ENCODE measurements around the gene CDCA5. TPM values are rescaled to one million over a fixed set of nuclear protein-coding genes. Genes with fewer than 3 reads are reported as not detected.
A peak's percentile ranks its signal among the peaks of the same experiment; 100 is the strongest.

The CDCA5 gene
- total RNA-seq, 1 experiment from 2014 or later, result 119 TPM

GRCh38 chr11:65110354-65110861, 26.6 kb upstream of the CDCA5 start:
- ChIA-PET CTCF (interaction anchor here (0.5 to 1.3 kb wide), 6 partner anchors 11 to 1260 kb away, joined by 3 to 15 read pairs (median 5); partner anchors contain the start of genes FAU and MRPL49), POLR2A (ENCODE audit: low non-redundant PET) (interaction anchor here (0.6 kb wide), 1 partner anchor 11 kb away, joined by 3 read pairs; no protein-coding TSS in a partner anchor)
- H3K4me1 ChIP-seq (ENCODE audit: insufficient read depth, low read length, poor library complexity, severe bottlenecking), result peaks cover 17% of the 10 kb centered on the region
- H3K27me3 ChIP-seq (replicated peaks; ENCODE audit: insufficient read depth, low read depth, low read length, poor library complexity), result no peaks in the 10 kb centered on the region
- H3K36me3 ChIP-seq (ENCODE audit: insufficient read depth, low read length, poor library complexity, severe bottlenecking), result no peaks in the 10 kb centered on the region
- no peaks in the 10 kb centered on the region for H3K9me3 ChIP-seq (ENCODE audit: low read depth, low read length, poor library complexity, severe bottlenecking)
- intact Hi-C loops (cut with micrococcal nuclease; ENCODE audit: unreplicated experiment), result loop anchor here (2.0 to 10.0 kb wide), 2 partner anchors 326 to 400 kb away; no protein-coding TSS in a partner anchor
- H3K27ac ChIP-seq (ENCODE audit: low read depth, low read length, poor library complexity, severe bottlenecking), result peak overlapping the region; percentile 47
- no TSS peak for BruUV-seq (replicated peaks)
- no peak overlapping the region for H3K4me3 ChIP-seq (ENCODE audit: low read depth, low read length, poor library complexity, severe bottlenecking)
- TF ChIP-seq CTCF (conservative IDR thresholded peaks at IDR 0.05; ENCODE audit: low read depth, low read length) (peak; percentile 96), EZH2 (IDR thresholded peaks at IDR 0.05; ENCODE audit: borderline replicate concordance, low read depth, low read length, poor library complexity, severe bottlenecking) (no peak)
- peak; percentile 93 for DNase-seq (ENCODE audit: low spot score)

GRCh38 chr11:65109231-65110198, 25.7 kb upstream of the CDCA5 start:
- DNase-seq (ENCODE audit: low spot score), result no peak
- POLR2A ChIA-PET (ENCODE audit: low non-redundant PET), result no interaction called here
- H3K36me3 ChIP-seq (ENCODE audit: insufficient read depth, low read length, poor library complexity, severe bottlenecking), result no peaks in the 10 kb centered on the region
- TF ChIP-seq CTCF (conservative IDR thresholded peaks at IDR 0.05; ENCODE audit: low read depth, low read length) (no peak), EZH2 (IDR thresholded peaks at IDR 0.05; ENCODE audit: borderline replicate concordance, low read depth, low read length, poor library complexity, severe bottlenecking) (no peak)
- H3K4me3 ChIP-seq (ENCODE audit: low read depth, low read length, poor library complexity, severe bottlenecking), result no peak overlapping the region
- BruUV-seq (replicated peaks), result no TSS peak
- intact Hi-C loops (cut with micrococcal nuclease; ENCODE audit: unreplicated experiment), result loop anchor here (2.0 to 10.0 kb wide), 2 partner anchors 325 to 401 kb away; no protein-coding TSS in a partner anchor
- CTCF ChIA-PET, result interaction anchor here (1.3 kb wide), 2 partner anchors 10 to 12 kb away, joined by 7 to 11 read pairs; partner anchors contain the start of genes FAU and MRPL49
- no peak overlapping the region for H3K27ac ChIP-seq (ENCODE audit: low read depth, low read length, poor library complexity, severe bottlenecking)
- H3K9me3 ChIP-seq (ENCODE audit: low read depth, low read length, poor library complexity, severe bottlenecking), result no peaks in the 10 kb centered on the region
- no peaks in the 10 kb centered on the region for H3K27me3 ChIP-seq (replicated peaks; ENCODE audit: insufficient read depth, low read depth, low read length, poor library complexity)
- peaks cover 17% of the 10 kb centered on the region for H3K4me1 ChIP-seq (ENCODE audit: insufficient read depth, low read length, poor library complexity, severe bottlenecking)

- ChIA-PET POLR2A (ENCODE audit: low non-redundant PET) (no interaction called here), CTCF (no interaction called here)
- intact Hi-C loops (cut with micrococcal nuclease; ENCODE audit: unreplicated experiment), result no loop called here
- no peaks in the 10 kb centered on the region for H3K36me3 ChIP-seq (ENCODE audit: insufficient read depth, low read length, poor library complexity, severe bottlenecking)
- no peaks in the 10 kb centered on the region for H3K27me3 ChIP-seq (replicated peaks; ENCODE audit: insufficient read depth, low read depth, low read length, poor library complexity)
- DNase-seq (ENCODE audit: low spot score), result no peak
- no peak overlapping the region for H3K4me3 ChIP-seq (ENCODE audit: low read depth, low read length, poor library complexity, severe bottlenecking)
- no peak for TF ChIP-seq CTCF (conservative IDR thresholded peaks at IDR 0.05; ENCODE audit: low read depth, low read length)
- TF ChIP-seq EZH2 (IDR thresholded peaks at IDR 0.05; ENCODE audit: borderline replicate concordance, low read depth, low read length, poor library complexity, severe bottlenecking), result no peak
- no peak overlapping the region for H3K27ac ChIP-seq (ENCODE audit: low read depth, low read length, poor library complexity, severe bottlenecking)
- BruUV-seq (replicated peaks), result no TSS peak
- H3K4me1 ChIP-seq (ENCODE audit: insufficient read depth, low read length, poor library complexity, severe bottlenecking), result peaks cover 17% of the 10 kb centered on the region
- H3K9me3 ChIP-seq (ENCODE audit: low read depth, low read length, poor library complexity, severe bottlenecking), result no peaks in the 10 kb centered on the region
These were observed 24.8 kb upstream of the CDCA5 start for GRCh38 chr11:65108469-65109123.
